Stimulated activated CD4-positive, alpha-beta T cell treated with anti-CD3 and anti-CD28 coated beads, Interleukin-4, amount 100 ng/mL, for 24 hours (primary cell): Measurements from ENCODE around the gene ARHGAP15.

Source experiments
- DNase-seq: peaks from one replicate; pipeline ENCODE4 v3.0.0-alpha.2; 2020

ARHGAP15 gene

DNA sequence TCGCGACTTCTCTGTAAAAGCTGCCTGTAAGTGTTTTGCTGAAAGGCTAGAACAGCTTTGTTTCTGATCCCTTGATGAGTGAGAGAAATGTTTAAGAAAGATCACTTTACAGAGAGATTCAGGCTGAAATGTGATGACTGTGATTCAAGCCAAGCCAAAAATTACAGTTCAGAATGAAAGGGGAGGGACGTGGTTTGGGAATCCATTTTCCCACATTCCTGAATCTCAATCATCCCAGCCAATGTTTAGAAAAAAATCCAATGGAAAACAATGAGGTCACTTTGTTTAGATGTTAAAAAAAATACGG is 416.7 kb downstream of the ARHGAP15 start:
- no peak for DNase-seq

- DNase-seq: no peak
Observed at GRCh38 chr2:143548032-143548431, 418.8 kb downstream of the ARHGAP15 start.

- DNase-seq: no peak
Observed at GRCh38 chr2:143550500-143550899, 421.3 kb downstream of the ARHGAP15 start.

DNA sequence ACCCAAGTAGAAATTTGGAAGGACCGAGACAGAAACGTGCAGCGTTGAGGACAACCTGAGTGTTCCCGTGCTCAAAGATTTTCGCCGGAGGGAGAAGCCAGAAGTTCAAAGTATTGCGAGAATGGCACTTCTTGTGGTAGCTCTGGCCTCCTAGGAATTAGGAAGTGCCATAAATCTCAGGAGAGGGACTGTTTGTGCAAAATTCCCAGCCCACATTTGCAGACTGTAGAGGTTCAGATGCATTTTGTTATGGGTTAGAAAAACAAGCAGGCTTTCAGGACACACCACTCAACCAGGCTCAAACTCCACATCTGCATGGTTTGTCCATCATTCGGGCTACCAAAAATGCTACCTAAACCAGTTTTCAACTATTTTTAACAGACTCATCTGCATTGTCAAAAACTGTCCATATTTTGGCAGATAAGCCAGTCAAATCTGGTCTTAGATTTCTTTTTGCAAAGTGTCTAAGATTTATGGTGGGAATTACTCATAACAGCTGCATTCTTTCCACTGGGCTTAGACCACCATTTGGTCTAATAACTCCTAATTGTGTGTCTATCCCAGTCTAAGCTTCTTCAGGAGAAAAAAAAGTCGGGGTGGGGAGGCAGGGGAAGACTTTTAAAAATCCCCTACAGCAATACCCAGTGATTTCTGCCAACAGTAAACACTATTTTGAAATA is 422.9 kb downstream of the ARHGAP15 start:
- no peak for DNase-seq

- peak; percentile 25 for DNase-seq
Observed at GRCh38 chr2:143553261-143553660, 424.0 kb downstream of the ARHGAP15 start.

GRCh38 chr2:143558665-143559064 is 429.4 kb downstream of the ARHGAP15 start:
- DNase-seq: no peak

DNA sequence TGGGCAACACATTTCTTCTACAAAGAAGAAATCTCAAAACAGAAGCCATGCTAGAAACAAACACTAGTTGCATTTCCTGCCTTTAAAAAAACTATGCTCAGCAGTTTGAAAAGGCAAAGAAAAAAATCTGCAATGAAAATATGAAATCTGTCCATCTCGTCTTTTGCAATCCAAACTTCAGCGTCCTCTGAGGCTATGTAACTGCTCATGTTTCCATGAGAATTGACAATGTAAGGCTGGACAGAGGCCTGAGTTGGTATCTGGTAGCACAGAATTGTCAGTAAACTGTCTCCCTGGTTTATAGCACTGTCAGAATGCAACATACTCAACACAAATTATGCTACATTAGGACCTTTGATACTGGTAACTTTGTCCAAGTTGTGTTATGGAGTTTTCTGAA is 429.9 kb downstream of the ARHGAP15 start:
- no peak for DNase-seq

DNA sequence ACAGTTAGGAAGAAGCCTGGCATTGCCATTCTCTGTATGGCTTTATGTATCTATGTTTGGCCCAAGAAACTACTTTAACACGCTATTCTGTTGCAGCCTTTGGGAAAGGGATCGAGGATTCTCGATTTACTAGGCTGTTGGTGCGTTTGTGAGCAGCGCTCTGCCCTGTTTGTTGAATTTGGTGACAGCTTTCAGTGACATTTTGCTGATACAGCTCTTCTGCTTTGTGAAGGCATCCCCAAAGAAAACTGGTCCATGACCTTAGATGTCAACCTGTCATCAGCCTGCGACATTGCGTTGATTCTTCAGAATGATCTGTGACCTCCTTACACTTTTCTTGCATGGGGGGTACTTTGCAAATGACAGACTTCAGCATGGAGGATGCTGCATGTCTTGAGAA is 431.5 kb downstream of the ARHGAP15 start:
- DNase-seq: no peak

DNA sequence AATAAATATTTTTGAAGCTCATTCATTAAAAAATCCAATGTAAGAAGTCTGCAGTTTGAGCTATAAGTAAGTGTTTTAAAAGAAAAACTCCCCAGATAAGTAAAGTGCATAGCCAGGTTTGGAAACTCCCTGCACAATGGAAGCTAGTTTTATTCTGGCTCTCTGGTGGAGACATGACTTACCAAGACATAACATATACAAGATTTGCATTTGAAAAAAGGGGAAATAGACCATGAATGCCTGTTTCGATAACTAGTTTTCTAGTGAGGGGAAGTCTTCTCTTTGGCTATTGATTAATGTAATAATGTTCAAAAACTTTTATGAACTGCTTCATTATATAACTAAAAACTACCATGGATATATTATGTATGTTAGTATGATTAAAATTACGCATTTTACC is 435.2 kb downstream of the ARHGAP15 start:
- DNase-seq: no peak

- DNase-seq: no peak
Observed at GRCh38 chr2:143571747-143572146, 442.5 kb downstream of the ARHGAP15 start.

- DNase-seq: no peak
Observed at GRCh38 chr2:143572421-143572820, 443.2 kb downstream of the ARHGAP15 start.

DNA sequence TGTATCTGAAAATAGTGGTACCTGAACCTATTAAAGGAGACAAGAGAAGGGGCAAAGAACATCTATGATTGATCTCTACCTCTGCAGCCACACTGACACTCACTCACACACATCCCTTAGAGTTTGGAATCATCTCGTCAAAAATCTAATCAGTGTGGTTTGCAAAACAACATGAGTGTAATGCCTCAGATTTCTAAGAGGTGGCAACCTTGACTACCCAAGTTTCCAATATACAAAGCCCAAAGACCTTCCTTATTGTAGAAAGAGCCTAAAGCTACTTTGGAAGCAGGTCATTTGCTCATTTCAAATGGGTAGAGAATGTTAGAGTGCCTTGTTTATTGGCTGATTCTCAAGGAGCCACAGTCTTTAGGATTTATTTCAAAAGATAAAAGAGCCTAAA is 444.9 kb downstream of the ARHGAP15 start:
- no peak for DNase-seq

DNA sequence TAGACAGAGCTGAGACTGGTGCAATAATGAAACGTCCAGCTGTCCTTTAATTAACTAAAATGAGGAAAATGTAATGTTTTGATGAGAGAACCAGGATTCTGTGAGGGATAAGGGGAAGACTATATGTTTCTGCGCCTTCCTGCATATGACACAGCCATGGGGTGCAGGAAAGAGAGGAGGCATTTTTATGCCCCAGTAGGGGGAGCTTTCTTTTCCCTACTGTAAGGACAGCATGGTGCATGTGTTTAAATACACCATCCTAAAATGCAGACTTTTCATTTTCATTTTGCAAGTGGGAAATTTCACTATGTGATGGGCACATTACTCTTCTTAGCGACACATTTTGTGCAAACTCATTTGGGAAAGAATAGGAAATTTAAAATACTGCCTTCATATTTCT is 446.1 kb downstream of the ARHGAP15 start:
- DNase-seq: no peak

DNA sequence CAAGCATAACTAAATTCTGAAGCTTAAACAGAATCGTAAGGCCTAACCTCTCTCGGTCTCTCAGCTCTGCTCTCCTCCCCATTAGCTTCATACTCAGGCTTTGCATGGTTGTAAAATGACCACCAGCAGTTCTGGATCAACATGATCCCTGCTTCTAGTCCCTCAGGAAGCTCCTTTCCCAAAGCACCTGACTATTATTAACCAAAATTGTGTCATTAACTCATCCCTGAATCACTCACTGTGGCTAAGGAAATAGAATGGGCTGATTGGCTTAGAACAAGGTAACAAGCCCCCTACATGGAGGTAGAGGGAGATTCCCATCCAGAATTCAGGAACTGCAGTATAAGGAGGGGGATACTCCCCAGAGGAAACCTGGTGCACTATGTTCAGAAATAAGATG is 448.3 kb downstream of the ARHGAP15 start:
- no peak for DNase-seq

GRCh38 chr2:143579456-143579855 is 450.2 kb downstream of the ARHGAP15 start:
- DNase-seq: no peak

DNA sequence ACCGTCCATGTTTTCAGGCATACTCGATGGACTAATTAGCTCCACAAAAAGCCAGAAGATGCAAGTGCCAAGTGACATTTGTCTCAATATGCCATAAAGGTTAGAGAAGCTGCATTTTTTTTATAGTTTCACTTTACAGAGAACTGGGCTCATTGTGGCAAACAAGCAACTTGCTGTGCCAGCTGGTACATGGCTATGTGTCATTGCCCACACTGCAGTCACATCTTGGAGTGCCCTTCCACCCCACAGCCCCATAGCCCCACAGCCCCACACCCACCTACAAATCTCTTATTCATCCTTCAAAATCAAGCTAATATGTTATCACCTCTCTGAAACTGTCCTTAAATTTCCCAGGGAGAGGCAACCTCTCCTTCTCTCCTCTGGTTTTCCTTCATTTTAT is 451.9 kb downstream of the ARHGAP15 start:
- DNase-seq: no peak

GRCh38 chr2:143582046-143582747 is 453.0 kb downstream of the ARHGAP15 start:
- no peak for DNase-seq

GRCh38 chr2:143584936-143585335 is 455.7 kb downstream of the ARHGAP15 start:
- DNase-seq: no peak

DNA sequence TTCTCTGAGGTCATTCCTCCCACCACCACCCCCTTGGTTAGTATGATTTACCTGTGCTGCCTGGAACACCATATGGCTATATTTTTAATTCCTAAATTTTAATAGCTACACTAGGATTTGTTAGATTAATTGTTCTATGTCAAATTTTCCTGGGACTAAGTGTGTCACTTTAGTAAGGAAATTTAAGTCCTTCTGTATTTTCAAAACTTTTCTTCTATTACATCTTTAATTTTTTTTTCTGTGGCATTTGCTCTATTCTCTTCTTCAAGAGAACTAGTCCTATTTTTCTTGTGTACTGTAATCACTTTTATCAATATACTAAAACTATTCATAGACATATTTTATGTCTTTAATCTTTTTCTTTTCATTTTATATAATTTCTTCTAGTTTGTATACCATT is 456.9 kb downstream of the ARHGAP15 start:
- no peak for DNase-seq

DNA sequence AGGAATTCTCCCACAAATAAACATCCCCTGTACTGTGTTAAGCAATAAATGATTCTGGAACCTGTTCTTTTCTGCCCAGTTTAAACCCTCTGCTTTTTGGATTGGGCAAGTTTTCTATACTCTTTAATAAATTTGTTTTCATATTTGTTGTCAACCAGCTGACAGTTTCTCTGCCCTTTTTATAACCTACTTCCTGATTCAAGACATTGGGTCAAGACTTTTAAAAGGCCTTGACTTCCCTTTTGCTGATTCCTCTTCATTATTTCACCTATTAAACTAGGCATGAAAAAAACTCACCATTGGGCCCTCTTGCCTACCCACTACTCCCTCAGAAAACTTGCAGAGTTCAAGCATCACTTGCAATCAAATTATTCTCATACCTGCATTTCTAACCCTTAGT is 459.5 kb downstream of the ARHGAP15 start:
- no peak for DNase-seq

DNA sequence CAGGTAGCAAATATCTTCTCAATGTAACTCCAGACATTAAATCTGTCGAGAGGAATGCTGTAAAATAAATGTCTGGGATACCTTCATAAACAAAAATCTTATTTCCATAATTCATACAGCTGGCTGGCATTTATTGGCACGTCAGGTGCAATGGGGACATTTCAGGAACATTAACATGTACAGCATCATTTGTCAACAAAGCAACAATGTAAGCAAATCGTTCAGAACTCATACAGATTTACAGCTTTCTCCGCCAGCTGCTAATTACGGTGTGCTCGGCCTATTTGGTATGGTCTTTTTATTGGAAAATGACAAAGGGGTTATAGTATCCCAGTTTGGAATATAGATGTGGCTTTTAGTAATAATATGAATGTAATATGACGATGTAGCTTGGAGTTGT is 464.9 kb downstream of the ARHGAP15 start:
- no peak for DNase-seq

DNA sequence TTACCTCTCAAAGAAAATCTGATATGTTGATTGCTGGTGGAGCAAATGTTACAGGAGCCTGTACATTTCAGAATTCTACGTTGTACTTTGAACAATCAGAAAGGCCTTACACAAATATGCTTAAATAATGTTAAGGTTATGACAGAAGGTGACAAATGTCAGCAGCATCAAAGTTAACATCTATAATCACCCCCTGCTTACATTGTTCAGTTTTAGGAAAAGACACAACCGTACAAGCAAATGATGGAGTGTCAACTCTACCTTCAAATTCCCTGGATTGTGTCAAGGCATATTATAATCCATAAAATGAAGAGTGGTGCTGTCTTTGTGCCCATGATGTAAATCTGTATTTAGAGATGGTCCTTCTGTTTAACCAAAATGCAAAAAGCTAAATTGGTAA is 465.5 kb downstream of the ARHGAP15 start:
- no peak for DNase-seq

DNA sequence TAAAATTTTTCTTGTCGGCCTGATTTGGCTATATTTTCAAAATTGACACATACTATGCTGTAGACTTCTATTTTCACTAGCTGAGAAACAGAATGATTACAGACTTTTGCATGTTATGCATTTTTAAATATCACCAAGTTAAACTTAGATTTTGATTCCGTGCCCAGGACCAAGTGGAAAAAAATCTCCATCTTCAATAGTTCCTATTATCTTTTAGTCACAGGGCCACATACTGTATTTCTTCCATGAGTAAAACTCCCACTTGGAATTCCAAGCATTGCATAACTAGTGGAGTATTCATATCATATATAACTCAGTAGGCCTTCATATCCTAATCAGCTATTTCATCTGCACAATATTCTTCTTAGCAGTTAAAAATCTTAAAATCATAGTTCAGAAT is 470.9 kb downstream of the ARHGAP15 start:
- DNase-seq: no peak

DNA sequence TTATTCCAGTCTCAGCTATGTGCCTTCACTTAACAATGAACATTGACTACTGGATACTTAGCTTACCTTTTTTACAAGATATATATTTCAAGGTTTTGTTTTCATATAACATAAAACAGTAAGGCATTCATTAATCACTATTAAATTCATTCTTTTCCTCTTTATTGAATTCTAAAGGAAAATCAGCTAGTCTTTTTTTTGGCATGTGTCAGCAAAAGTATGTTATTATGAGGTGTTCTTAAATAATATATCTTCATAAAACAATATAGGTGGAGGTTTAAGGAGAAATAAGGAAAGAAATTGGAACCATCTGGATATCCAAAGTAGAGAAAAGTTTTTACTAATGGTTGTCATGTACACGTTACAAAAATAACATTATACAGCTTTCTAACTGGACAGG is 472.6 kb downstream of the ARHGAP15 start:
- DNase-seq: no peak

DNA sequence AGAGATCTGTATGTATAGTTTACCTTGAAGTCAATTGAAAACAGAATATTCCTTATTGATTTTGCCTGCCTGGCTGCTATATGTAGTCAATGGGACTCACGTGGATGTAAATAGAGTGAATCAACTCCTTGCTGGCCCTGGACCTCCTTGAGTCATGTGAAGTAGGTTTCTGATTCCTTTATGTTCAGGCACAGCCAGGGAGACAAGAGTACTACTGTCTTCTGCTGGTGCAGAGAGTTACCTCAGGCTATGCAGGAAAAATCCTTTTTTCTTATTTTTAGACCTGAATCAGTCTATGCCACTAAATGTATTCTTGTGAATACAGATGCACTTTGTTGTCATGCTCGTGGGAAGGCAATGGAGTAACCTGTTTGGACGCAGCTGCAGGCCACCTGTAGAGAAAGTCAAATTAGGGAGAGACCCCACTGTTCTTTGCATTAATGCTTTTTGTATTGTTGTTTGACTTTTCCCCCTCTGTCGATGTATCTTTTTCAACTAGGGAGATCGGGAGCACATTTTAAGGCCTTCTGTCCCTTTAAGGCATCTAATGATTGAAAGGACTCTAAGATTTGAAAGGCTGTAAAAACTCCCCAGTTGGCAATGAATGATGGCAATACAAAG is 473.9 kb downstream of the ARHGAP15 start:
- DNase-seq: no peak
